CD8-positive, alpha-beta T cell (primary cell): Measurements from ENCODE around the gene PSENEN. TPM values are rescaled to one million over a fixed set of nuclear protein-coding genes. Genes with fewer than 3 reads are reported as not detected.

Experiments used
- total RNA-seq, 46 experiments: library from RNA in 2 of 46; stranded (reverse) in 2 of 46; gene quantifications; one replicate each; pipeline ENCODE4 v1.2.3 and lab custom pipeline; 2021 to 2026

Gene PSENEN
- total RNA-seq, 2 experiments from 2014 or later: 9.4 to 11.1 TPM

Other genes with a start within 250 kb of the PSENEN start
- 1 to 10 TPM; 1.5 to 1.9 TPM for gene DMKN, start 232.0 kb upstream of the PSENEN start, total RNA-seq
- gene SBSN, start 217.3 kb upstream of the PSENEN start, total RNA-seq: not detected
- not detected for gene GAPDHS, start 212.2 kb upstream of the PSENEN start, total RNA-seq
- gene TMEM147, start 200.0 kb upstream of the PSENEN start, total RNA-seq: 10 to 100 TPM; 22.3 to 27.2 TPM
- not detected for gene ATP4A, start 182.0 kb upstream of the PSENEN start, total RNA-seq
- gene PMIS2, start 159.5 kb upstream of the PSENEN start, total RNA-seq: not detected
- 10 to 100 TPM; 24.0 to 27.7 TPM for gene HAUS5, start 132.9 kb upstream of the PSENEN start, total RNA-seq
- gene RBM42, start 116.6 kb upstream of the PSENEN start, total RNA-seq: 10 to 100 TPM; 49.9 to 51.3 TPM
- 1 to 10 TPM in 1 of 2 experiments, not detected in 1; 1.1 TPM for gene ETV2, start 103.9 kb upstream of the PSENEN start, total RNA-seq
- 100 to 1,000 TPM; 152 to 171 TPM for gene COX6B1, start 97.3 kb upstream of the PSENEN start, total RNA-seq
- not detected for gene UPK1A, start 79.1 kb upstream of the PSENEN start, total RNA-seq
- gene ZBTB32, start 41.1 kb upstream of the PSENEN start, total RNA-seq: 1 to 10 TPM; 4.3 to 7.3 TPM
- gene KMT2B, start 27.6 kb upstream of the PSENEN start, total RNA-seq: 10 to 100 TPM; 57.4 to 61.0 TPM
- 10 to 100 TPM; 31.7 to 38.2 TPM for gene IGFLR1, start 3.2 kb upstream of the PSENEN start, total RNA-seq
- gene U2AF1L4, start 233 bp upstream of the PSENEN start, total RNA-seq: 10 to 100 TPM; 65.2 to 69.5 TPM
- 1 to 10 TPM; 5.5 to 9.3 TPM for gene LIN37, start 2.9 kb downstream of the PSENEN start, total RNA-seq
- gene HSPB6, start 11.4 kb downstream of the PSENEN start, total RNA-seq: not detected
- 10 to 100 TPM; 17.3 to 19.5 TPM for gene PROSER3, start 12.5 kb downstream of the PSENEN start, total RNA-seq
- gene ARHGAP33, start 29.9 kb downstream of the PSENEN start, total RNA-seq: 10 to 100 TPM in 1 of 2 experiments, 1 to 10 TPM in 1; 8.7 to 10.6 TPM
- gene PRODH2, start 67.2 kb downstream of the PSENEN start, total RNA-seq: not detected
- under 1 TPM in 1 of 2 experiments, not detected in 1; 0.46 TPM for gene NPHS1, start 106.9 kb downstream of the PSENEN start, total RNA-seq
- under 1 TPM; 0.49 to 0.69 TPM for gene KIRREL2, start 111.3 kb downstream of the PSENEN start, total RNA-seq
- gene APLP1, start 122.9 kb downstream of the PSENEN start, total RNA-seq: not detected
- gene NFKBID, start 154.9 kb downstream of the PSENEN start, total RNA-seq: 10 to 100 TPM; 39.4 to 40.2 TPM
- 100 to 1,000 TPM; 101 to 114 TPM for gene HCST, start 156.9 kb downstream of the PSENEN start, total RNA-seq
- 1 to 10 TPM; 5.2 to 6.2 TPM for gene TYROBP, start 162.6 kb downstream of the PSENEN start, total RNA-seq
- gene LRFN3, start 190.7 kb downstream of the PSENEN start, total RNA-seq: 1 to 10 TPM; 2.2 to 3.3 TPM
- gene SDHAF1, start 249.5 kb downstream of the PSENEN start, total RNA-seq: 1 to 10 TPM; 7.3 TPM